Nephron (organoid): ENCODE results near the gene RNF220.

Experiments
- H3K27ac Mint-ChIP-seq, 3 experiments: 2 replicates each; pipeline ENCODE4 v1.8.0; 2020; ENCODE audit warnings: mixed read lengths in 3 of 3, mild to moderate bottlenecking in 2 of 3, moderate library complexity in 1 of 3
- H3K27me3 Mint-ChIP-seq: 2 replicates; pipeline ENCODE4 v1.8.0; 2021; ENCODE audit warnings: low read depth, mild to moderate bottlenecking, moderate library complexity, mixed read lengths
- H3K36me3 Mint-ChIP-seq: 2 replicates; pipeline ENCODE4 v1.8.0; 2020; ENCODE audit warnings: low read depth, mixed read lengths
- H3K4me1 Mint-ChIP-seq: 2 replicates; pipeline ENCODE4 v1.8.0; 2020; ENCODE audit warnings: mixed read lengths
- H3K4me3 Mint-ChIP-seq, 3 experiments: 2 replicates each; pipeline ENCODE4 v1.8.0; 2020; ENCODE audit warnings: mild to moderate bottlenecking in 3 of 3, mixed read lengths in 3 of 3, moderate library complexity in 2 of 3
- H3K9me3 Mint-ChIP-seq: 2 replicates; pipeline ENCODE4 v1.8.0; 2020; ENCODE audit warnings: mixed read lengths
- TF ChIP-seq, protein P1 (sequence below), 3 experiments: fragments of 200-600 bp; sonication (generic); IDR thresholded peaks; one replicate each; pipeline ENCODE4 v1.5.0; 2021; ENCODE audit warnings: antibody characterized with exemption in 3 of 3; ENCODE audit not compliant: unreplicated experiment in 3 of 3

RNF220 gene

DNA sequence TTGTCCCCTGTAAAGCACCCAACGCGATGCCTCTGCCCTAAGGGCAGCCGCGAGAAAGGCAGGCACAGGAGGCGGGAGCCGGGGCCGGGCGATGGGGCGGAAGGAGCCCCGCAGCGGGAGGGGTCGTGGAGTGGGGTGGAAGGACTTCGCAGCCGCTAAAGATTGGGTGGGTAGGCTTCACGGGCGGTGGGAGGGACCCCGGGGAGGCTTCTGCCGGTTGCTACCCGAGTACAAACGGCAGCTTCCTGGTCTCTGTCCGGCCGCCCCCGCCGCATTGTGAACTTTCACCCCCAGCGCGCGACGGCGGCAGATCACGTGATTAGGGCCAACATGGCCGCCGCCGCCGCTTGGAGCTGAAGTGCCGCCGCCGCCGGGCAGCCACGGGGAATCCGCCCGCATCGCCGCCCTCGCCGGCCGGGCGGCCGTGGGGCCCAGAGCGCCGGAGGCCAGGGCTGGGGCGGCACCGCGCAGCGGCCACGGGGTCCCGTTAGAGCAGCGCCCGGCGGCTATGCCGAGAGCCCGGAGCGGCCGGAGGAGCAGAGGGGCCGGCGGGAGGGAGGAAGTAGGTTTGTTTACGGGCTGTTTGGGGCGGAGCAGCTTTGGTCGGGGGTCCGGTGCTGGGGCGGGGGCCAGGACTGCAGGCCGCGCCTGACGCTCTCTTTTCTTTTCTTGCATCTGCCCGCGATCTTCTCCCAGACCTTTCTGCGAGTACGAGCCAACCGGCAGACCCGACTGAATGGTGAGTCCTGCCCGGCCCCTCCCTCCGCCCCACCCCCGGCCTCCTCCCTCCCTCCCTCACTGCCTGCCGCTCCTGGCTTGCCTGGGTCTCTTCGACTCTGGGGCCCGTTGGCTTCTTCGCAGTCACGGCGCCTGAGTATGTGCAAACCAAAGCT, 226.8 kb downstream of the RNF220 start:
- Mint-ChIP-seq H3K4me1 (peaks cover 53% of the 10 kb centered on the region), H3K36me3 (peaks cover 39% of the 10 kb centered on the region), H3K27me3 (no peaks in the 10 kb centered on the region), H3K9me3 (no peaks in the 10 kb centered on the region), H3K4me3 (peak overlapping the region; percentile 73 to 93 (median 93)), H3K27ac (peak overlapping the region; percentile 81 to 99 (median 91))
- TF ChIP-seq, protein P1, sequence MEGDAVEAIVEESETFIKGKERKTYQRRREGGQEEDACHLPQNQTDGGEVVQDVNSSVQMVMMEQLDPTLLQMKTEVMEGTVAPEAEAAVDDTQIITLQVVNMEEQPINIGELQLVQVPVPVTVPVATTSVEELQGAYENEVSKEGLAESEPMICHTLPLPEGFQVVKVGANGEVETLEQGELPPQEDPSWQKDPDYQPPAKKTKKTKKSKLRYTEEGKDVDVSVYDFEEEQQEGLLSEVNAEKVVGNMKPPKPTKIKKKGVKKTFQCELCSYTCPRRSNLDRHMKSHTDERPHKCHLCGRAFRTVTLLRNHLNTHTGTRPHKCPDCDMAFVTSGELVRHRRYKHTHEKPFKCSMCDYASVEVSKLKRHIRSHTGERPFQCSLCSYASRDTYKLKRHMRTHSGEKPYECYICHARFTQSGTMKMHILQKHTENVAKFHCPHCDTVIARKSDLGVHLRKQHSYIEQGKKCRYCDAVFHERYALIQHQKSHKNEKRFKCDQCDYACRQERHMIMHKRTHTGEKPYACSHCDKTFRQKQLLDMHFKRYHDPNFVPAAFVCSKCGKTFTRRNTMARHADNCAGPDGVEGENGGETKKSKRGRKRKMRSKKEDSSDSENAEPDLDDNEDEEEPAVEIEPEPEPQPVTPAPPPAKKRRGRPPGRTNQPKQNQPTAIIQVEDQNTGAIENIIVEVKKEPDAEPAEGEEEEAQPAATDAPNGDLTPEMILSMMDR (IDR thresholded peaks at IDR 0.05; ENCODE audit: unreplicated experiment in 3 of 3): no peak

DNA sequence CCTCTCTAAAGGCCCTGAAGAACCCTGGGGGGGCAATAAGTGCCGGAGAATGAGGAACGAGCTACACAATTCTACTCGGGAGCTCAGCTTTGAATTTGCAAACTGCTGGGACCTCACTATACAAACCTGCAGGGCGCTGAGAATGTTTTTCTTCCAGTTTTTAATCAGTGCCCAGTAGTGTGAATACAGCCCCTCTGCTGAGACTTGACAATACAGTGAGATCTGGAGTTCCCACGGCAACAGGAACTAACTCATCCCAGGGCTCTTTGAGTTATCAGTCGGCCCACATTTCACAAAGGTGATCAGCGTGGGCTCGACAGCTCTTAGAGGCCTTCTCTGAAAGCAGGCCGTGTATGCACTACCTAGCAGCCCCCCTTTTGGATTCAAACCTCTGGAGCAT, 227.5 kb downstream of the RNF220 start:
- Mint-ChIP-seq H3K36me3 (peaks cover 45% of the 10 kb centered on the region), H3K4me1 (peaks cover 60% of the 10 kb centered on the region), H3K27ac (peak overlapping the region; percentile 81 to 99 (median 91)), H3K9me3 (no peaks in the 10 kb centered on the region), H3K4me3 (peak overlapping the region; percentile 73 to 93 (median 93)), H3K27me3 (no peaks in the 10 kb centered on the region)
- TF ChIP-seq, protein P1 (IDR thresholded peaks at IDR 0.05; ENCODE audit: unreplicated experiment in 3 of 3): no peak

DNA sequence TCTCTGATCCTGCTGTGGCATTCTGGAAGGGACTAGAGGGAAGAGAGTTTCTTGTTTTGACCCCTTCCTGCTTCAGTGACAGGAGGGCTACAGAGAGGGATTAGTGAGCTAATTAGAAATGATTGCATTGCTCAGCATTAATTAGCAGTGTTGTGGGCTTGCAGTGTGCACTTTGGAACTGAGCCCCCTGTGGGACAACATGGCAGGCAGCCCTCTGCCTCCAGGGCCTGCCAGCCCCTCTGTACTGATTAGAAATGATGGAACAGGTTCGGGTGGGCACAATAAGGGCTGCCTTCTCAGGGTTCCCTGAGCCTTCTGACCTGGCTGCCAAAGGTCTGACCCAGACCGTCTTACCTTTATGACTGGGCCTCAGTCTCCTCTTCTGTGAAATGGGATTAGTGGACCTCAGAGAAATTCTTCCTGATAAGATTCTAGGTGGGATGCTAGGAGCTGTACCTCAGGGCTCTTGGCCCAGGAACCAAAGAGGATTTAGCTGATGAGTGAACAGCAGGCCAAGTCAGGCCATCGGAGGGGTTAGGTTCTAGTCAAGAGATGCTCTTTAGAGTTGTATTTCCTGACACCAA, 229.6 kb downstream of the RNF220 start:
- TF ChIP-seq, protein P1 (IDR thresholded peaks at IDR 0.05; ENCODE audit: unreplicated experiment in 3 of 3): no peak
- H3K4me3 Mint-ChIP-seq: peak overlapping the region; percentile 64 to 93 (median 70)
- no peaks in the 10 kb centered on the region for H3K27me3 Mint-ChIP-seq
- peaks cover 70% of the 10 kb centered on the region for H3K4me1 Mint-ChIP-seq
- H3K36me3 Mint-ChIP-seq: peaks cover 62% of the 10 kb centered on the region
- no peaks in the 10 kb centered on the region for H3K9me3 Mint-ChIP-seq
- H3K27ac Mint-ChIP-seq: peak overlapping the region in 1 of 3 experiments; percentile 1

DNA sequence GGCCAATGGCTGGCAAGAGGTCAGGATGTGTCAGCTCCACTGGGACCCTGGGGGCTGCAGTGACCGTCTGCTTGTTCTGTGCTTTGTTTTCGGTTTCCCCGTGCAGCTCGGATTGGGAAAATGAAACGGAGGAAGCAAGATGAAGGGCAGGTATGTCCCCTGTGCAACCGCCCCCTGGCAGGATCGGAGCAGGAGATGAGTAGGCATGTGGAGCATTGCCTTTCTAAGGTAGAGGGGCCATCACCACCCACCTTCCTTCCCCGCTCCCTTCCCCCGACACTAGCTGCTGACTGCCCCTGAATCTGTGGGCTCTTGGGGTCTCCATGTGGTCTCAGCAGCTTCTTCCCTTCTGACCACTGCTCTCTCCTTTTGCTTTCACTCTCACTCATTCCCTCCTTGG, 230.4 kb downstream of the RNF220 start:
- Mint-ChIP-seq H3K4me1 (peaks cover 69% of the 10 kb centered on the region), H3K27me3 (no peaks in the 10 kb centered on the region), H3K27ac (no peak overlapping the region), H3K4me3 (no peak overlapping the region), H3K9me3 (no peaks in the 10 kb centered on the region), H3K36me3 (peaks cover 64% of the 10 kb centered on the region)
- TF ChIP-seq, protein P1 (IDR thresholded peaks at IDR 0.05; ENCODE audit: unreplicated experiment in 3 of 3): no peak

DNA sequence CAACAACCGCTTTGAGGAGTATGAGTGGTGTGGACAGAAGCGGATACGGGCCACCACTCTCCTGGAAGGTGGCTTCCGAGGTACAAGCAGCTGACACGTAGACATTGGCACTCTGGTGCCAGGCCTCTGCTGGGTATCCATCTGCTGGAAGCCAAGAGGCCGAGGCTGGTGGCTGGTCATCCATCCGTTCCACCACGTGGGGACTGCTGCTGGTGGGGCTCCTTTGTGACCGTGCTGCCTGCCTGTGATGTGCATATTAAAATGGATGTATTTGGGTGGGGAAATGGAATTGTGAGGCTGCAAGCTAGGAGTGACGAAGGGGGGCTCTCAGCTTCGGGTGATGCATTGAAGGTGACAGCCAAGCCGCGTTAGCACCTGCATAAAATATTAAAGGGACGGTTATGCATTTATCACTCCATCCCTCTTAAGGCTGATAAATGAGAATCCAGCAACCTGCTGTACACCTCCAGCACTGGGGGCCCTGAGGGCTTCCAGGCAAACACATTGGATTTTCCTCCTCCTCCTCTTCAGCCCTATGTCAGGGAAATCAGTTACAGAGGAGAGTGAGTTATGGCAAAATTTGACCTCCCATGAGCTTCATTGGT, 231.1 kb downstream of the RNF220 start:
- H3K9me3 Mint-ChIP-seq: no peaks in the 10 kb centered on the region
- TF ChIP-seq, protein P1 (IDR thresholded peaks at IDR 0.05; ENCODE audit: unreplicated experiment in 3 of 3): no peak
- peaks cover 2% of the 10 kb centered on the region for H3K27me3 Mint-ChIP-seq
- no peak overlapping the region for H3K4me3 Mint-ChIP-seq
- peaks cover 71% of the 10 kb centered on the region for H3K36me3 Mint-ChIP-seq
- H3K27ac Mint-ChIP-seq: no peak overlapping the region
- peaks cover 64% of the 10 kb centered on the region for H3K4me1 Mint-ChIP-seq
